ENCODE data around the gene ARFGEF2.

DNA sequence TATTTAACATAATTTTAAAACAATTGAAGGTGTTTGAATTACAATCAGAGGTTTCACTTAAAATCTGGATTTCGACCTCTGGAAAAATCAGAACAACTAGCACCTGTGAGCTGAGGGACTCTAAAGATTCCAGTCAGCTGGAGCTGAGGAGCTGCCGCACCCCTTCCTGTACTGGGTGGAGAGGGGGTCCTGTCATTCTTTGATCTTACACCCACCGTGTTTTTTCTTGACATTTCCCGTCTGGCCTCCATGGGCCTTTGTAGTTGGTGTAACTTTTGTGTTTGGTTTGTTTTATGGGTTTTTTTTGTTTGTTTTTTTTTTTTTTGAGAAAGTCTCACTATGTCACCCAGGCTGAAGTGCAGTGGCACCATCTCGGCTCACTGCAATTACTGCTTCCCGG lies 17.2 kb downstream of the ARFGEF2 start:
- TF ChIP-seq, protein P1, sequence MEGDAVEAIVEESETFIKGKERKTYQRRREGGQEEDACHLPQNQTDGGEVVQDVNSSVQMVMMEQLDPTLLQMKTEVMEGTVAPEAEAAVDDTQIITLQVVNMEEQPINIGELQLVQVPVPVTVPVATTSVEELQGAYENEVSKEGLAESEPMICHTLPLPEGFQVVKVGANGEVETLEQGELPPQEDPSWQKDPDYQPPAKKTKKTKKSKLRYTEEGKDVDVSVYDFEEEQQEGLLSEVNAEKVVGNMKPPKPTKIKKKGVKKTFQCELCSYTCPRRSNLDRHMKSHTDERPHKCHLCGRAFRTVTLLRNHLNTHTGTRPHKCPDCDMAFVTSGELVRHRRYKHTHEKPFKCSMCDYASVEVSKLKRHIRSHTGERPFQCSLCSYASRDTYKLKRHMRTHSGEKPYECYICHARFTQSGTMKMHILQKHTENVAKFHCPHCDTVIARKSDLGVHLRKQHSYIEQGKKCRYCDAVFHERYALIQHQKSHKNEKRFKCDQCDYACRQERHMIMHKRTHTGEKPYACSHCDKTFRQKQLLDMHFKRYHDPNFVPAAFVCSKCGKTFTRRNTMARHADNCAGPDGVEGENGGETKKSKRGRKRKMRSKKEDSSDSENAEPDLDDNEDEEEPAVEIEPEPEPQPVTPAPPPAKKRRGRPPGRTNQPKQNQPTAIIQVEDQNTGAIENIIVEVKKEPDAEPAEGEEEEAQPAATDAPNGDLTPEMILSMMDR (IDR thresholded peaks at IDR 0.05) = no peak
- no peak for TF ChIP-seq POLR2A (IDR thresholded peaks at IDR 0.05)

All from ovary (tissue), 3 donors.